HFFc6 (cell line): ENCODE results near the gene VSX1. TPM values are rescaled to one million over a fixed set of nuclear protein-coding genes. Genes with fewer than 3 reads are reported as not detected.

Source experiments
- DNase-seq: peaks from one replicate; pipeline ENCODE4 v3.0.0-alpha.2; 2018
- H3K27ac Mint-ChIP-seq: 2 replicates; pipeline ENCODE4 v1.8.0; 2020; ENCODE audit warnings: mild to moderate bottlenecking, mixed read lengths
- H3K27me3 Mint-ChIP-seq: 2 replicates; pipeline ENCODE4 v1.8.0; 2021; ENCODE audit warnings: mild to moderate bottlenecking, moderate library complexity, mixed read lengths; ENCODE audit not compliant: insufficient read depth
- H3K36me3 Mint-ChIP-seq: 2 replicates; pipeline ENCODE4 v1.8.0; 2021; ENCODE audit warnings: low read depth, mixed read lengths
- H3K4me1 Mint-ChIP-seq: 2 replicates; pipeline ENCODE4 v1.8.0; 2020; ENCODE audit warnings: low read depth, mixed read lengths
- H3K4me3 Mint-ChIP-seq: 2 replicates; pipeline ENCODE4 v1.8.0; 2020; ENCODE audit warnings: mild to moderate bottlenecking, moderate library complexity, mixed read lengths
- H3K9me3 Mint-ChIP-seq: 2 replicates; pipeline ENCODE4 v1.8.0; 2020; ENCODE audit warnings: mild to moderate bottlenecking, mixed read lengths
- CTCF ChIP-seq: fragments of 200-600 bp; sonication (generic); IDR thresholded peaks from 2 replicates; pipeline ENCODE4 v1.5.0; 2021; ENCODE audit warnings: antibody characterized with exemption, mild to moderate bottlenecking
- total RNA-seq, 6 experiments: library from RNA; stranded (reverse); fragmentation: NEBNext Ultra II Directional; extraction: Animal tissue kit (Norgen Biotek cat#: 25700); gene quantifications; 2 replicates in 1 of 6; 3 replicates in 5 of 6; pipeline ENCODE4 v1.2.3, GENCODE V29; 2021

The VSX1 gene
- total RNA-seq, 6 experiments from 2014 or later, result not detected

DNA sequence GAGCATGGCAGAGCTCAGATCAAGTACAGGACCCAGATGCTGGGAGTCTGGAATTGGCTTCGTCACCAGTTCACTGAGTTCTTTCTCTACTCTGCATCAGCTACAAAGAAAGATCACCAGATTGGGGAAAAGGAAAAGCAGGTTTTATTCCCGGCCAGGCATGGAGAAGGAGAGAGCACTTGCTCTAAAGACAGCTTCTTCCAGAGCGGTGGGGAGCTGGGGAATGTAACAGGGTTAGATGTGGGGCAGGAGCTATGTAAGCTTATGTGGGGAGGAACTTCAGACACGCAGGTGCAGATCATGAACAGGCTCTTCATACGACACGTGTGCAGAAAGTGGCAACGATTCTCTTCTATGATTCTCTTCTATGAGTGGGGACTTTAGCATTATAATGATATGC lies 19.1 kb downstream of the VSX1 start:
- no peak overlapping the region for H3K27ac Mint-ChIP-seq
- peaks cover 12% of the 10 kb centered on the region; the same call in 1 of the 2 replicates for H3K4me1 Mint-ChIP-seq
- no peaks in the 10 kb centered on the region for H3K9me3 Mint-ChIP-seq
- H3K4me3 Mint-ChIP-seq, result no peak overlapping the region
- no peak for TF ChIP-seq CTCF
- peaks cover 51% of the 10 kb centered on the region for H3K27me3 Mint-ChIP-seq
- H3K36me3 Mint-ChIP-seq, result no peaks in the 10 kb centered on the region
- DNase-seq, result no peak

- Mint-ChIP-seq H3K27ac (no peak overlapping the region), H3K9me3 (no peaks in the 10 kb centered on the region), H3K4me3 (no peak overlapping the region), H3K36me3 (no peaks in the 10 kb centered on the region), H3K4me1 (peaks cover 12% of the 10 kb centered on the region; the same call in 1 of the 2 replicates), H3K27me3 (peaks cover 51% of the 10 kb centered on the region)
- TF ChIP-seq CTCF, result no peak
- no peak for DNase-seq
These were observed 20.0 kb downstream of the VSX1 start for GRCh38 chr20:25061821-25062530.

- no peak for DNase-seq
- Mint-ChIP-seq H3K27ac (no peak overlapping the region), H3K36me3 (no peaks in the 10 kb centered on the region), H3K4me1 (peaks cover 15% of the 10 kb centered on the region), H3K9me3 (no peaks in the 10 kb centered on the region), H3K4me3 (no peak overlapping the region), H3K27me3 (peaks cover 53% of the 10 kb centered on the region)
- no peak for TF ChIP-seq CTCF
These were observed 20.7 kb downstream of the VSX1 start for GRCh38 chr20:25061103-25061799.

GRCh38 chr20:25059866-25060465 lies 22.0 kb downstream of the VSX1 start:
- no peak overlapping the region for H3K27ac Mint-ChIP-seq
- no peak for TF ChIP-seq CTCF
- no peaks in the 10 kb centered on the region for H3K36me3 Mint-ChIP-seq
- no peak overlapping the region for H3K4me3 Mint-ChIP-seq
- no peaks in the 10 kb centered on the region for H3K9me3 Mint-ChIP-seq
- H3K4me1 Mint-ChIP-seq, result peaks cover 21% of the 10 kb centered on the region
- H3K27me3 Mint-ChIP-seq, result peaks cover 50% of the 10 kb centered on the region
- no peak for DNase-seq

DNA sequence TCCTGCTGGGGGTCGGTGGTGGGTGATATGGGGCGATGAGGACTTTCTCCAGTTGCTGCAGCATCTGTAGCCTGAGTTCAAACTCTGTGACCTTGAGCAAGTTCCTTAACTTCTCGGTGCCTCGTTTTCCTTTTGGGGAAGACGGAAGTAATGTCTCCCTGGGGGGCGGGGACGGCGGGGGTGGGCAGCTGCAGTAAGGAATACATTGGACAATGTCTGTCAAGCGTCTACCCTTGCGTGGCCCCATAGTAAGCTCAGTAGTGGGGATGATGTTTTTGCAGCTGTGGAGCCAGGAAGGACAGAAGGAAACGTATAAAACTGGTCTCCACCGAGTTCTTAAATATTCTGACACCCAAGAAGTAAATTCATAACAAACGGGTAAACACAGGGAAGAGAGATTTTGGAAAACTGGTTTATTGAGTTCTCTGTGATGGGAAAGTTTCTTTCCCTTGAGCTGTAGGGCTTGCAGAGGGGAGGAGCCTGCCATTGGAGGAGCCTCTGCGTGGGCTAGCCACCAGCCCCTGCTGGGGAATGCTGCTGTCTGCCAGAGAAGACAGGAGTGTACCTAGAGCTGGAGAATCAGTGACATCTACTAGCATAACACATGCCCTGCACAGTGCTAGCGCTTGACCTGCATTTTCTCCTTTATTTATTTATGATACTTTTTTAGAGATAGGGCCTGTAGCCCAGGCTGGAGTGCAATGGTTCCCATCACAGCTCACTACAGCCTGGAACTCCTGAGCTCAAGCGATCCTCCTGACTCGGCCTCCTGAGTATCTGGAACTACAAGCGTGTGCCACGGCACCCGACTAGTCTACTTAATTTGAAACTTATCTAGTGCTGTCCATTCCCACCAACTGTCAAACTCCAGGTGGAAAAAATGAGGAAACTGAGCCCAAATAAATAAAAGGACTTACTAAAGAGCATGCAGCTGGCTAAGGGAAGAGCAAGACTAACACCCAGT lies 22.8 kb downstream of the VSX1 start:
- TF ChIP-seq CTCF, result no peak
- no peak for DNase-seq
- peak overlapping the region; percentile 76 for H3K4me3 Mint-ChIP-seq
- H3K27ac Mint-ChIP-seq, result no peak overlapping the region
- H3K27me3 Mint-ChIP-seq, result peaks cover 44% of the 10 kb centered on the region
- H3K9me3 Mint-ChIP-seq, result no peaks in the 10 kb centered on the region
- no peaks in the 10 kb centered on the region for H3K36me3 Mint-ChIP-seq
- peaks cover 24% of the 10 kb centered on the region for H3K4me1 Mint-ChIP-seq
